Measurements from ENCODE around the gene PTPRU.

DNA sequence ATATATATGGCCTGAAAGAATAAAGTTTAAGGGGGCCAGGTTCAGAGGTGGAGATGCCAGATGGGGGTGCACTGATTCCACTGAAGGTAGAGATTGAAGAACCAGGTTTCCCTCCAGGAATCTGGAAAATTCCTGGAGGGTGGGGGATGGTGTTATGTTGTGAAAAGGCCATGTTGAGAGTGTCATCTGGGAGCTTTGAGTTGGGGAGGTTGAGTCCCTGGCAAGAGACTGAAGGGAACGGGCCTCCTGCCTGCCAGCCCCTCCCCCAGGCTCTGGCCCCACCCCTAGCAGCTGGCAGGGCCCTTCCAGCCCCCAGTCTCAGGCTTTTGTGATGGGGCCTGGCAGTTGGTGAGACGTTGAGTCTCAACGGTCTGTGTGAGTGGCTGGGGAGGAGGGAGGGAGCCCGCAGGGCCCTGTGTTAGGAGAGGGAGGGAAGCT, 4.1 kb downstream of the PTPRU start:
- TF ChIP-seq GATA2 (IDR thresholded peaks at IDR 0.05; ENCODE audit: low read depth, low read length) (no peak), GATA3 (IDR thresholded peaks at IDR 0.05; ENCODE audit: low read depth, low read length) (no peak)
